ENCODE data around the gene CHRND.

CHRND gene

DNA sequence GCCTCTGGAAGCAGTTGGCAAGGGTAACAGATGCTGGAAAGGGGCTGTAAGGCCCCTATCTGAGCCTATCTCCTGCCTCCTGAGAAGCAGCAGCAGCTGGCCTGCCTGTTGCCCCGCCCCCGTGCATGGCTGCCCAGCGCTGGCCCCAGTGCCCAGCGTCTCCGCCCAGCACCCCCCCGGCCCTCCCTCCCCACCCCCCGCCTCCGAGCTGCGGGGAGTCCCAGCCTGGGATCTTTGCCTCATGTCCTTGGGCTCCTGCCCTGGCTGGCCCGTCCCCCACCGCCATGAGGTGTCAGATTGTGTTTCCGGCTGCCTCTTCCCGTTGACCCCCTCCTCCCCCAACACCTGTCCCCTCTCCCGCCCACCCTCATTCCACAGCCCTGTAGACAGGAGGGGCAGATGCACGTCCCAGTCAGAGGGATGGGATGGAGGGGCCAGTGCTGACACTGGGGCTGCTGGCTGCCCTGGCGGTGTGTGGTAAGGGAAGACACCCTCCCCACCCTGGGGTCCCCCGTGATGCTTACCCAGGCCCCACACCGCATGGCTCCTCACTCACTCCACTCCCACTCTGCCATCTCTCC, at the start of gene CHRND:
CHRND (plus strand) TSS at position 370 of the 581 bp plus-strand sequence; CDS start at position 426, 56 bp downstream.
- DNase-seq (ENCODE audit: low read depth, low spot score) = no peak

DNA sequence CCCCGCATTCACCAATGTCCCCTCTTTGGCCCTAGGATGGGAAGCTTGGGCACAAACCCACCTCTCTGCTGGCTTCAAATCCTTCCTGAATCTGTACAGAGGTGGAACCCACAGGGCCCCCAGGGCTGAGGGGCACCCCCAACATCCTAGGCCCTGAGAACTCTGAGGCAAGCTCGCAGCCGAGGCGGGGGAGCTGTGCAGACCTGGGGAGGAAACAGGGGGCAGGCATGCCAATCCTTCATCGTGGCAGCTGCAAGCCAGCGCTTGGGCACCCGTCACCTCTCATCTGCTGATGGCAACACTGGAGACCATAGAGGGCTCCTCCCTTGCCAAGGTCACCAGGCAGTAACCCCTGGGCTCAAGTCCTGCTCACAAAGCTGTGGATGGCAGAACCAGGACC, 49.2 kb upstream of the CHRND start:
- no peak for DNase-seq (ENCODE audit: low read depth, low spot score)

DNA sequence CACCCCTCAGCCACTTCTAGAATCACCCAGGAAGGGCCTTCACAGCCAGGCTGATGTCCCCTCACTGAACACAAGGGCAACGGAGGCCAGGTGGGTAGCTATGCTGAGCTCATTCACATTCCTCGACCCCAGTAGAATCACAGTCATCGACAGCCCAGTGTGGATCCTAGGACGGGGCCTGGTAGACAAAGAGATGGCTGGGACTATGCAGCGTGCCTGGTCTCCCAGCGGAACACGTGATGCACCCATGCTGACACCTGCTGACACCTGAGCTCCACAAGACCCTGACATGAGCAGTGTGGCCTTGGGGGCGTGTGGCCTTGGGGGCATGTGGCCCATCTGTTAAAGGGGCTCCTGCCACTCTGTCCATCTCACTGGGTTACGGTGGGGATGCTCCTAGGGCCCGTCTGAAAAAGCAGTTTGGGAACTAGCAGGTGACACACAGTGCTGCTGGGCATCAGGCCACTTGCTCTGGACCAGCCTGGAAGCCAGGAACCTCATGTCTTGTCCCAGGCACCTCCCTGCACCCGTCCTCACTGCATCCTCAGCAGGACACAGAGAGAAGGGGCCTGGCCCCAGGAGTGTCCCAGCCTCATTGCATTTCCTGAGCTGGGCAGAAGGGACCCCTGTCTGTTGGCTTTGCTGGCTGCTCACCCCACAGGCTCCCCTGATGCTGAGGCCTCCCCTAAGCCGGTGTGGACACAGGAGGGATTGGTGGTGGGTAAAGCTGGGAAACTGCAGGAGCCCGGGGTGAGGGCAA, 48.0 kb upstream of the CHRND start:
- no peak for DNase-seq (ENCODE audit: low read depth, low spot score)

DNA sequence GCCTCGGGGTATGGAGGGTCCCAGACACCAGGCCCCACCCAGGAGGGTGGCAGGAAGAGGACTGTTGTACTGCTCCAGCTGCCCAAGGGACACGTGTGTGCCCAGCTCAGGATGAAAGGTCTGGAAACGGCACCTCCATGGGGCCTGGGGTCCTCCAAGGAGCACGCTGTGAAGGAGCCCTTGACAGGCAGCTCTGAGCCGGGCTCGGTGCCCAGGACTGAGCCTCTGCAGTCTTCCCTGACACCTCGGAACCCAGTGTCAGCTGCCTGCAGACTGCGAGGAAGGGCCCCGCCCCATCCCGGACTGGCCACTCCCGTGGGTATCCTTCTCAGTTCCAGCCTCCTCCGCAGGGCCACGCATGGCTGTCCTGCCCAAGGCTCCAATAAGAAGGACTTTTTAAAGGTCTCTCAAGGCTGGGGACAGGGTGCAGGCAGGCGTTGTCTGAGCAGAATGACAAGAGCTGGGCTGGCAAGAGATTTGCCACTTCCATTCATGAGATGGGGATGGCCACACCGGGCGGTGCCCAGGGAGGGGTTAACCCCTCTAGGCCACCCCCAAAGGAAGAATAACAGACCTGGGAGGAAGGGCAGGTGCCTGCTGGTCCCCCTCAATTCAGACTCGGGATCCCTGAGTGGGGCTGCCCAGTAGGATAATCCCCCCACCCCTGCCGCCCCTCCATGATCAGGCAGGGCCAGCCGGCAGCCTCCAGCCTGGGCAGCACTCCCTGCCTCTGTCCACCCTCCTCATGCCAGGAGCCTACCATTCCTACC, 47.2 kb upstream of the CHRND start:
- DNase-seq (ENCODE audit: low read depth, low spot score) = no peak

DNA sequence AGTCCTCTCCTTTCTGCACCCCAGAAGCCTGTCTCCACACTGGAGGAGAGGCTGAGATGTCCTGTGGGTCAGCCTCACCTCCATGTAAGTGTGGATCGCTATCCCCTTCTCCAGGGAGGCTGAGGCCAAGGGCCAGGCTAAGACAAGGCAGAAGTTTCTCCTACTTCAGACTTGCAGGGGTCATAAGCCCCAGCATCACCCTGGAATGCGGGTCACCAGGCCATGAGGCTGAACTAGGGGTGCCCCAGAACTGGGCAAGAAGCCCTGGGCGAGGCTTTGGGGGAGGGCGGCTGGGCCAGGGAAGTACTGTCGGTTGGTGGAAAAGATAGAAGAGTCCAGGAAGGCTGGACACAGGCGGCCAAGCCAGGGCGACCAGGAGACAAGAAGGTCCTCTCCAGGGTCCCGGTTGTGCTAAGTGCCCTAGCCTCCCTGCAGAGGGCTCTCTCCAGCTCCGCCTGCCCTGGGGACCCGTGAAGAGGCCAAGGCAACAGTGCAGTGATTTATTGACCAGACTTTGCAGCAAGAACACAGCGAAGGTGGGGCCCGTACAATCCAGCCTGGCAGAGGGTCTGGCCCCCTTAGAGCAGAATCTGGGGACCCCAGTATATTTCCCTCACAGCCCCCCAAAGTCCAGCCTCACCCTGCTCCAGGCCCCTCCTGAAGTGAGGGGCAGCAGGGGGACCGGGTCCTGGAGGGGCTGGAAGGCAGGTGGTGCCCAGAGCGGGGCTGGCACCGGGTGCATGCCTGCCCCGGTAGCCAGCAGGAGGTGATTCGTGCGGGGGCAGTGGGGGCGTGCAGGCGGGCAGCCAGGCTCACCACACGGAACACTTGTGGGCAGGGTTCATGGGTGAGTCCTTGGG, 46.4 kb upstream of the CHRND start:
- DNase-seq (ENCODE audit: low read depth, low spot score) = no peak

DNA sequence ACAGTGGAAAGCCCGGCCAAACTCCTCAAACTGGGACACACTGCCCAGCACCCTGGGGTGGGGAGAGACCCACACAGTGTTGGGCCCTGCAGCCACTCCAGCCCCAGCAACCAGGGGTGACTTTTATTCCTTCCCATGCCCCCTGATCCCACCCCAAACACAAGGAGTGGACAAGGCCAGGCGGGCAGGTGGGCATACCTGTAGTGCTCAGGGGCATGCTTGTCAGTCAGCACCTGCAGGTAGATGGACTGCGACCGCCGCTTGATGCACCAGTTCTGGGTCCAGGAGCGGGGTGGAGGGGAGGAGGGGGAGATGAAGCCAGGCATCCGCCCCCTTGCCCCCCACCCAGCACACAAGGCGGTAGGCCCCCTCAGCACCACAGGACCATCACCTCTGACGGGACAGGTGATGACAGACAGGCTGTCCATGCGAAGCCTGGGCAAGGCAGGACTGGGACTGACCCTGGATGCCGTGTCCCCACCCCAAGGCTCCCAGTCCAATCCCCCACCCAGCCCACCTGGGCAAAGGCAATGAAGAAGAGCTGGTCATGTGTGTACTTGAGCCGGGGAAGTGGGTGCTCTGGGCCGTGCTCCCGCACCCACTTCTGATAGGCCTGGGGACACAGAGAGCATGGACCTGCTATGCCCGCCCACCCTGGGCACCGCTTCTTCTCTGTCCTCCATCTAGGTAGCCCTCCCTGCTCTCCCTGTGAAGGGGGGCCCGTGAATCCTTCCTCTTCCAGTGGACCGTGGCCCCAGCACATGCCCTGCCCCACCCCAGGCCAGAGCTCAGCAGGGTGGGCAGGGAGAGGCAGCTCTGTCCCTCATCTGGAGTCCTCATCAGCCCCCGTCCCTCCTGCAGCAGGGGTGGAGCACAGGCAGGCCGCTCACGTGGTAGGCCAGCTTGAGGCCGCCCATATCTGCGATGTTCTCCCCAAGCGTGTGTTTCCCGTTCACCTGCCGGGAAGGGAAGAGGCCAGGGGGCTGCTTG, 45.5 kb upstream of the CHRND start:
- no peak for DNase-seq (ENCODE audit: low read depth, low spot score)

DNA sequence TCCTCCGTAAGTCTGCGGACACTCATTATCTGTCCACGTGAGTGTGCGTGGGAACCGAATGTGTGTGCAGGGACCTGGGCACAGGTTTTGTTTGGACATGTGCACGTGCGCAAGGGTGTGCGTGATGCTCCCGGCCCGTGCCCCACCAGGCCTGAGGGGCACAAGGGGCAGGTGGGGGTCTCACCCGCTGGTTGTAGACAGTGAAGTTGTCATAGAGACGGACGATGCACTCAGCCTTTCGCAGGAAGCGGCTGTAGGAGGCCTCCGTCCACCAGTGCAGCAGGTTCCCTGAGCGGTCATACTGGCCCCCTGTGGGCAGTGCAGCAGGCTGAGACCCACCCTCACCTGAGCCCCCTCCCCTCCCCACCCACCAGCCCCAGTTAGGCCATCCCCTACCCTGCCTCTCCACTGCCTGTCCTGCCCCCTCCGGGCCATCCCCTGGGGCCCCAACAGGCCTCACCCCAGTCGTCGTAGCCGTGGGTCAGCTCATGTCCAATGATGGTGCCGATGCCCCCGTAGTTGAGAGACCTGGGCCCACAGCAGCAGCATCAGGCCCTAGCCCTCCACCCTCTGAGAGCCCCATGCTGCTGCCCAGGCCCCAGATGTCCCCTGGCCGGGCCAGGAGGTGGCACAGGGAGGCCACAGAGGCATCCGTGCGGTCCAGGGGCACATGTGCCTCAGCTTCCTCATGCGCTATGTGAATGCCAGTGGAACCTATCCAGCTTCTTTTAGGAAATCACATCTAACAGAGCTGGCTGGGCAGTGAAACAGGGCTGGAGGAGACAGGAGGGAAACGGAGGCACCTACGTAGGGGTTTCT, 44.4 kb upstream of the CHRND start:
- no peak for DNase-seq (ENCODE audit: low read depth, low spot score)

DNA sequence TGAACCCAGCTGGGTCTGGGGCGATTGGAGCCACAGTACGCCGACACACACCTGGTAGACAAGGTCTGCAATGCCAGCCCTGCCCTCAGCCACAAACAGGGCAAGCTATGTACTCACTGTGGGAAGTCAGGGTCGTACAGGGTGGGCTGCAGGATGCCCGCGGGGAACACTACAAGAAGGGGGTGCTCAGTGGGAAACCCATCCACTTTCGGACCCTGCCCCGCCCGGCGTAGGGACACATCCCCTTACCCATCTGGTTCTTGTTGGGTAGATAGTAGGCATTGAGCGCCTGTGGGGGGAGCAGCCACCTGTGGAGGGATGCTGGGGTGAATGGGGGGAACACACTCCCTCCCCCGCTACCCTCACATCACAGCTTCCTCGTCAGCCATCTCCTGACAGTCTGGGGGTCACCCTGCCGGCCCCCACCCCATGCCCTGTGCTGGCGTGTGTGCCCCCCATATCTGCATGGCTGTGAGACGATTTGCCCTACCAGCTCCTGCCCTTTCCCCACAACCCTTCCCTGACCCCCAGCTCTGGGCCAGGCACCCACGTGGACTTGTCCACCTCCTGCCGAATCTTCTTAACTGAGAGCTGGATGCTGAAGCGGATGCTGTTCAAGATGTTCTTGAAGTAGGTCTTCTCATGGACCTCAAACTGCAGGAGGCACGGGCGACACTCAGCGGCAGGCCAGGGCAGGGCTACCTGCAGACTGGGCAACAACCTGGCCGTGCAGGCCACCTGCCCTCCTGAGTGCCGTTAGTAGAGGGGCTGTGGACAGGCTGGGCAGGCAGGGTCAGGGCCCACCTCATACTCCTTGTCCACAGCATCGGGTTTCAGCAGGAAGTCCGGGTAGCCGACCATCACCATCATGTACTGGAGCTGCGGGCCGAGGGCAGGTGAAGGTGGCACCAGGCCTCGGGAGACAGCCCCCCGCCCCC, 43.4 kb upstream of the CHRND start:
- no peak for DNase-seq (ENCODE audit: low read depth, low spot score)

DNA sequence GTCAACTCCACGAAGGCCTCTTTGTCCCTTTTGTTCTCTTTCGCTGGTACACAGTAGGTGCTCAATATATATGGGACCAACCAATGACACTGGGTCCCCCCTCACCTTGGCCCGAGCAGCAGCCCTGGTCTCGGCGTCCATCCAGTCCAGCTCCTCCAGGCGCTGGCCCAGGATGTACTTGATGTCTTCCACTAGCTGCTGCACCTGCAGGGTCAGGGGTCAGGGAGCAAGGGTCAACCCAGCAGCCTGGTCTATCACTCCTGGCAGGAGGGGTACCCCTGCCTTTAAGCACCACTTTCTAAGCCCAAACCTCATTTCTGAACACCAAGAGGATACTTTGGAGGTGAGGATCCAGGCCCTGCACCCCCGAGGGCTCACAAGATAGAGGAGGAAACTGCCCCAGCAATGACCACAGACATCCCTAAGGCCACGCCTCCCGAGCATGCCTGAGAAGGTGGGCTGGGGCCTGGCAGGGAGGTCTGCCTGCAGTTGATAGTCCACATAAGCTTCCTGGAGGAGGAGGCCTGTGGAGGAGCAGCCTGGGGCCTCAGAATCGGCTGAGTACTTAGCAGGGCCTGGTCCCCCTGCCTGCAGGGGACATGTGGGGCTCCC, 42.5 kb upstream of the CHRND start:
- no peak for DNase-seq (ENCODE audit: low read depth, low spot score)

DNA sequence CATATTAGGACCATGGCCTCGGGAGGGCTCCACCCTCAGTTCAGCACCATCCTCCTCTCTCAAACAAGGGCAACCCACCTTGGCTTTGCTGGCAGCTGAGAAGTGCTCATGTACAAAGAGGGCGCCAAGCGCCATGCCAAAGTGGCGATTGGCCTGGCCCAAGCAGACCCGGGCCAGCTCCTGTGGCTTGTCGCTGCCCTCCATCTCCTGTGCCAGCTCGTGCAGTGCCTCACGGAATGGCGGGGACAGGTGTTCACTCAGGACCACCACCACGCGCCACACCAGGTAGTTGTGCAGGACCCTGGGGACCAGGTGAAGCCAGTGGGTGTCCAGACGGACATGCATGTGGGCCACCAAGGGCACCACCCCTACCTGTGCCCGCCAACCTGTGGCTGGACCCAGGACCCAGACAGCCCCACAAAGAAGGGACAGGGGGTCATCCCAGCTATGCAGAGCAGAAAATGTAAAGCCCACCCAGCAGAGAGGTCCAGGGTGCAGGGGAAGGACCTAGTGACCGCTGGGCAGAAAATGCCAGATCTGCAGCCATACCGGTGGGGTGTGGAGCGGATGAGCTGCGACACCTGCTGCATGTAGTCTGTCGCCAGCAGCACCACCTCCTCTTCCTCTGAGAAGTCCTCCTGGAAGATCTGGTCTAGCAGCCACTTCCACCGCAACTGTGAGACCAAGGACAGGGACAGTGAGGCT, 41.9 kb upstream of the CHRND start:
- no peak for DNase-seq (ENCODE audit: low read depth, low spot score)

DNA sequence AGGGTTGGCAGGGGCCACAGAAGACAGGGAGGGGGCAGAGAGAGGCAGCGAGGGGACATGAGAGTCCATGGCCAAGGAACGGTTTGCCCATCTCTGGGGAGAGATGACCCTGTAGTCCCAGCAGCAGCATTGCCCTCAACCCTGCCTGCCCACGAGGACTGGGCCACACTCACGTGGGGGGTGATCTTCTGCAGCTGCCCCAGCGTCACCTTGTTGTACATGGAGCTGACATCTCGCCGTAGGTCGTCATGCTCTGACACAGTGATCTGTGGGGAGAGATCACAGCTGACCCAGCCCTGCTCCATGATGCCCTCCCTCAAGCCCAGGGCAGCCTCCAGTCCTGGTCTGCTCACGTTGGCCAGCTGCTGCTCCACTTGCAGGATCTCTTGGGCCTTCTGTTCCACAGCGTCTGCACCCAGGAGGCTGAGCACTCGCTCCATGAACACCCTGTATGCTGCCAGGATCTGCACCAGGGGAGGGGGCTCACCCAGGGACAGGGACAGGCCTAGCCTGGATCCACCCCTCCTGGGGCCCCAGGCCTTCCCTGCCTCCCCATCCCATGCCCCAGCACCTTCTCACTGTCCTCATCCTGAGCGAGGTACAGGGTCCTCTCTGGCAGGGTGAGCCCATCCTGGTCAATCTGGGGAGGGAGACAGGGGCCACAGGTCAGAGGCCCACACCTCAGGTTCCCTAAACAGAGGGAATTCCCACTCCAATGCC, 41.2 kb upstream of the CHRND start:
- no peak for DNase-seq (ENCODE audit: low read depth, low spot score)

DNA sequence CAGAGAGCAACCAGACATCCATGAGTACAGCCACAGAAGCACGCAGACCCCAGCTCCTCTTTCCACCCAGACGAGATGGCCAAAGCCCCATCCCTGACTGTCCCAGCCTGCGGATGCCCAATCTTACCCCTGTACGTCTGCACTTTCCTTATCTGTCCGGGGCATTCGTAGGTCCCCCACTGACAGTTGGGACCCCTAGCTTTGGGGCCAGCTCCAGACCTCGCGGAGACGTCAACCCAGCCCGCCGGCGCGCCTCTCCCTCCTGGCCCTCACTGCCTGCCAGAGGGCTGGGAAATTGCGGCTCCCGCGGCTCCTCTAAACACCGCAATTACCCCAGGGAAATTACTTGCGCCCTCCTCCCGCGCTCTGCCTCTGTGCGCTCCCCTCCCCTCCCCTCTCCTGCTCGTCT, 40.6 kb upstream of the CHRND start:
- DNase-seq (ENCODE audit: low read depth, low spot score) = no peak

DNA sequence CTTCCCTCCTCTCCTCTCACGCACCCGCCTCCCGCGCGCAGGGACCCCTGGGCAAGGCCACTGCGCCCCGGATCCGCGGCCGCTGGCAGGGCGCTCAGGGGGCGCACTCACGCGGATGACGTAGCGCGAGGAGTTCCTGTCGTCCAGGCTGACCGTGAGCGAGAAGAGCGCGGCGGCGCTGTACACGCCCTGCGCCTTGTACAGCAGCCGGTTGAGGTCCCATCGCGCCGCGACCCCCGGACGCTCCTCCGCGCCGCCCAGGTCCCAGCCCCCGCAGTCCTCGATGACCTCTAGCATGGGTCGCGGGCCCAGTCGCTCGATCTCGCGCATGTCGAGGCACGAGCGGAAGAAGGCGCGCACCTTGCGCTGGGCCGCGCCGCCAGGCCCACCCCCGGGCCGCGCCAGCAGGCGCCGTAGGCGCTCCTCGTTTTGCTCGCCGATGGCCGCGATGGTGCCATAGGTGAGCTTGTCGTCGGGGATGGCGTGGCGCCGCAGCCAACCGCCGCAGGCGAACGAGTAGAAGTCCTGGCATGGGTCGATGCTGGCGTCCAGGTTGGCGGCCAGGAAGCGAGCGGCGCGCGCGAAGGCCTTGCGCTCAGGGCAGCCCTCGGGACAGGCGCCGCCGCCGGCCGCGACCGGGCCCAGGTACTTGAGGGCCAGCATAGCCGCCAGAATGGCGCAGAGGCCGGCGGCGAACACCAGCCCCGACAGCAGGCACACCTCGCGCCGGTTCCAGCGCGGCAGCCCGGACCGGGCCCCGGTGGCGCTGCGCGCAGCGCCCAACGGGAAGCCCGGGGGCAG, 40.0 kb upstream of the CHRND start:
- no peak for DNase-seq (ENCODE audit: low read depth, low spot score)

DNA sequence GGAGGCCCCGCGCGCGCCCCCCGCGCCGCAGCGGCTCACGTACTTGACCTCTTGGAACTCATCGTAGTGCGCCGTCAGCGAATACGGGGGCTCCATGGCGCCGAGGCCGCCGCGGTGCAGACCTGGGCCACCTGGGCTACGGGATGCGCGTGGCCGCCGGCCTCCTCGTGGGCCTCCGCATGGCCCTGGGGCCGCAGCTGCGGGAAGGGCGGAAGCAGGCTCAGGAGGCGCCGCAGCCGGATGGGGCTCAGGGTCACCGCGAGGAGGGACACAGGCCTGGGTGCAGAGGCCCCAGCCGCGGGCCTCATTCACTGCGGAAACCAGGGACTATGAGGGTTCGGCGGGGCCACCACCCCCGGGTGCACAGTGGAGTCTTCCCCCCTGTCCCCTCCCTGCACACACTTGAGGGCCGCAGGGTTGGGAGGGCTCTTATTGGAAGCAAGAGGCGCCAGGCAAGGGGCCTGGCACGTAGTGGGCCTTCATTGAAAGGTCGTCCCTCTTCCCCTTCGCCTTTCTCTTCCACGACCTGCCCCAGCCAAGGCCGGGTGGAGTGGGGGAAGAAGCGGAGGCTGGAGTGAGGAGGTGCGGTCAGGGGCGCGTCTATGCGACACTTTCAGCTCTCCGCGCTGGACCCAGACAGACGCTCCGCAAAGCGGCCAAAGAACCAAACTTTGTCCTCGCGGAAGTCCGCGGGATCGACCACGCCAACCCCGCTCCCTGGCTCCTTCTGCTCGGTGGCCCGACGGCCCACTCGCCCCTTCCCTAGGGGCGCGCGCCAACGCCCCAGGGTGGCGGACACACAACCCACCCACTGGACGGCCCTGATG, 39.2 kb upstream of the CHRND start:
- no peak for DNase-seq (ENCODE audit: low read depth, low spot score)
